Fibroblast of mammary gland (primary cell): Measurements from ENCODE around the gene MAPKBP1.

Experiments used
- DNase-seq: peaks from one replicate; pipeline ENCODE4 v3.0.0-alpha.2; 2010; ENCODE audit warnings: low read depth
- H3K4me3 ChIP-seq: 2 replicates; pipeline ENCODE4 v1.5.1; 2011; ENCODE audit warnings: low read depth, mild to moderate bottlenecking, low read length, moderate library complexity; ENCODE audit not compliant: control insufficient read depth
- TF ChIP-seq, protein P1 (sequence below): conservative IDR thresholded peaks from 2 replicates; pipeline ENCODE4 v1.5.1; 2011; ENCODE audit warnings: low read depth, low read length, inconsistent platforms; ENCODE audit not compliant: control insufficient read depth, insufficient read depth

Gene MAPKBP1

DNA sequence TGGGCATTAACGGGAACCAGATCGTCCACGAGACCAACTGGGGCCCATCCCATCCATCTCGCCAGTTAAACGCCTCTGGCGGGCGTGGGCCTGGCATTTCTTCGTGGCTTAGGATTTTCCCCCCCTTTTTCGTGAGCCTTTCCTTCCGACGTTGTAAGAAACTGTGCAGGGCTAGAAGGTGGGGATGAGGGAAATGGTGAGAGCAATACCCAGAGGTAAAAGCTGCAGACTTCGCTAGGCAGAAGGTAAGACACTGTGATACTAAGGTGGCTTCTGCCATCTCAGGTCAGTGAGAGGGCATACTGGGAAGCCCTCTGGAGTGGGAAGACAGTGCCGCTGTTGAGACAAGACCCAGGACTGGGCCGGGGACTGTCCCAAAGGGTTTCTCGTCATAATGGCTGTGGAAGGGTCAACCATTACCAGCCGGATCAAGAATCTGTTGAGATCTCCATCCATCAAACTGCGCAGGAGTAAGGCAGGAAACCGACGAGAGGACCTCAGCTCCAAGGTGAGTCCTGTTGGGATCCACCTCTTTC is 666 bp downstream of the MAPKBP1 start:
- TF ChIP-seq, protein P1, sequence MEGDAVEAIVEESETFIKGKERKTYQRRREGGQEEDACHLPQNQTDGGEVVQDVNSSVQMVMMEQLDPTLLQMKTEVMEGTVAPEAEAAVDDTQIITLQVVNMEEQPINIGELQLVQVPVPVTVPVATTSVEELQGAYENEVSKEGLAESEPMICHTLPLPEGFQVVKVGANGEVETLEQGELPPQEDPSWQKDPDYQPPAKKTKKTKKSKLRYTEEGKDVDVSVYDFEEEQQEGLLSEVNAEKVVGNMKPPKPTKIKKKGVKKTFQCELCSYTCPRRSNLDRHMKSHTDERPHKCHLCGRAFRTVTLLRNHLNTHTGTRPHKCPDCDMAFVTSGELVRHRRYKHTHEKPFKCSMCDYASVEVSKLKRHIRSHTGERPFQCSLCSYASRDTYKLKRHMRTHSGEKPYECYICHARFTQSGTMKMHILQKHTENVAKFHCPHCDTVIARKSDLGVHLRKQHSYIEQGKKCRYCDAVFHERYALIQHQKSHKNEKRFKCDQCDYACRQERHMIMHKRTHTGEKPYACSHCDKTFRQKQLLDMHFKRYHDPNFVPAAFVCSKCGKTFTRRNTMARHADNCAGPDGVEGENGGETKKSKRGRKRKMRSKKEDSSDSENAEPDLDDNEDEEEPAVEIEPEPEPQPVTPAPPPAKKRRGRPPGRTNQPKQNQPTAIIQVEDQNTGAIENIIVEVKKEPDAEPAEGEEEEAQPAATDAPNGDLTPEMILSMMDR: no peak
- H3K4me3 ChIP-seq: peak overlapping the region; percentile 85
- no peak for DNase-seq

GRCh38 chr15:41775651-41776050 is 1.4 kb downstream of the MAPKBP1 start:
- DNase-seq: no peak
- peak overlapping the region; percentile 85 for H3K4me3 ChIP-seq
- TF ChIP-seq, protein P1: no peak

DNA sequence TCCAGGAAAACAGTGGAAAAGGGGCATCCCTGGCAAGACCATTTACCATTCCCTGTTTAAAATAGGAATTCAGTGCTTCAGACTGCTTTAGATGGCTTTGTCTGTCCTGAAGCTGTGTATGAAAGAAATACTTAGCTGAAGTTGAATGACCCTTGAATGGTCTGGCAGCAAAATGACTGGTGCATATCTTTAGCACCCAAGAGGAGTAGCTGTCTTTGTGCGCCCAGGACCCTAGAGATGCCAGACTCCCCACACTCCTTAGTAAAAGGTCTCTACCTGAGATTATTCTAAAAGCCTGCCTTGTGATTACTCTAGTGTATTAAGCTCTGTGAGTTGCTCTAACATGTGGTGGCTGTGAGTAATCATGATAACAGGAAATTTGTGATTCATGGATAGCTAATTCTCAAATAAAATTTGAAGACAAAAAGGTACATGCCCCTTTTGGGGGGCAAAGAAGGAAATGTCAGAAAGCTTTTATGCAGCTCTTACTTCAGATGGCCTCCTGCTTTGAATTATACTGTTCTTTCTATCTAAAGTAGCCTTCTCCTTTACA is 3.2 kb downstream of the MAPKBP1 start:
- DNase-seq: peak; percentile 59
- TF ChIP-seq, protein P1: no peak
- no peak overlapping the region for H3K4me3 ChIP-seq

GRCh38 chr15:41778521-41778920 is 4.2 kb downstream of the MAPKBP1 start:
- no peak overlapping the region for H3K4me3 ChIP-seq
- no peak for DNase-seq
- TF ChIP-seq, protein P1: no peak

DNA sequence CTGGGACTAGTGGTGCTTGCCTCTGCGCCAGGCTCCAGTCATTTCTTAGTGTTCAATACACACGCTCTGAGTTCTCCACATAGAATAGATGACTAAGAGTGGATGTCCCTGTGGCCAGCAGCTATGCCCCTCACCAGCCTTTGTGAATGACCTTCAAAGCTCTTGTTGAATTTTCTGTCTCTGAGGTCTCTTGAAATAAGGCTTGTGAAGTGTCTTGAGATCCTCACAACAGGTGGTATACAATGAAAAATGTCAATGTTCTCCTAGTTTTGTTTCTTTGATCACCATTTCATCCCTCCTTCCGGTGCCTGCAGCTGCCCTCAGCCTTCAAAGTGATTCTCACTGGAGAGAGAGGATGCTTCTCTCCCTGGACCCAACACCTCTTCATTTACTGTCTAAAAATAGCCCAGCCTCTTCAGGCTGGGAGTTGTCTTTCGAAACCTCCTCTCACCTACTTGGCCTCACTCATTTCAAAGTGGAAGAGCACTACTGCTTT is 5.4 kb downstream of the MAPKBP1 start:
- DNase-seq: no peak
- no peak overlapping the region for H3K4me3 ChIP-seq
- TF ChIP-seq, protein P1: no peak

DNA sequence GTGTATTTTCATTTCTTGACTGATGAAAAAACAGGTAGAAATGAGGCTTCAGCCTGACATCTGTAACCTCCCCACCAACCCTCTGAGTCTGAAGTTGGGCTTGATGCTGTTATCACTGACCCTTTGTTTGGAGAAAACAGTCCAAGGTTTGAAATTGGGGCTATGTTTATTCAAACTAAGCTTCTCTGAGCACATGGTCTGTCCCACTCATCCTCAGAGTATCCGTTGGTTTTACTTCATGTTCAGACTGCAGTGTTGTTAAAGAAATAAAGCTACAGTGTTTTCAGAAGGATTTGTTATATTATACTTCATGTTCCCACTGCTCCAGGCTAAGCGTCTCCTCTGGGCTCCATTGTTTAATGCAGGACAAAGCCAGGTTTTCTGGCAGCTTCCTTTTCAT is 6.0 kb downstream of the MAPKBP1 start:
- H3K4me3 ChIP-seq: no peak overlapping the region
- no peak for DNase-seq
- TF ChIP-seq, protein P1: no peak

GRCh38 chr15:41780727-41781126 is 6.4 kb downstream of the MAPKBP1 start:
- TF ChIP-seq, protein P1: no peak
- no peak for DNase-seq
- no peak overlapping the region for H3K4me3 ChIP-seq
